Measurements from ENCODE around the gene UTP14C. TPM values are rescaled to one million over a fixed set of nuclear protein-coding genes. Genes with fewer than 3 reads are reported as not detected.

The UTP14C gene
- total and polyA plus RNA-seq, 2 experiments from 2014 or later: 11.4 to 22.9 TPM

- TF ChIP-seq ETS1 (IDR thresholded peaks at IDR 0.05): no peak
- no peak for TF ChIP-seq EZH2phosphoT487 (IDR thresholded peaks at IDR 0.05; ENCODE audit: unreplicated experiment)
- no peak for TF ChIP-seq CTCF (conservative IDR thresholded peaks at IDR 0.05; ENCODE audit: low read depth in 2 of 2)
- no peak for TF ChIP-seq ZNF114 (CRISPR knock-in tag; IDR thresholded peaks at IDR 0.05)
- TF ChIP-seq EZH2 (IDR thresholded peaks at IDR 0.05; ENCODE audit: low read depth, unreplicated experiment): no peak
- no peak for TF ChIP-seq JUNB (IDR thresholded peaks at IDR 0.05; ENCODE audit: unreplicated experiment)
- no peak for TF ChIP-seq STAT1 (IDR thresholded peaks at IDR 0.05; ENCODE audit: unreplicated experiment)
- TF ChIP-seq, protein P1, sequence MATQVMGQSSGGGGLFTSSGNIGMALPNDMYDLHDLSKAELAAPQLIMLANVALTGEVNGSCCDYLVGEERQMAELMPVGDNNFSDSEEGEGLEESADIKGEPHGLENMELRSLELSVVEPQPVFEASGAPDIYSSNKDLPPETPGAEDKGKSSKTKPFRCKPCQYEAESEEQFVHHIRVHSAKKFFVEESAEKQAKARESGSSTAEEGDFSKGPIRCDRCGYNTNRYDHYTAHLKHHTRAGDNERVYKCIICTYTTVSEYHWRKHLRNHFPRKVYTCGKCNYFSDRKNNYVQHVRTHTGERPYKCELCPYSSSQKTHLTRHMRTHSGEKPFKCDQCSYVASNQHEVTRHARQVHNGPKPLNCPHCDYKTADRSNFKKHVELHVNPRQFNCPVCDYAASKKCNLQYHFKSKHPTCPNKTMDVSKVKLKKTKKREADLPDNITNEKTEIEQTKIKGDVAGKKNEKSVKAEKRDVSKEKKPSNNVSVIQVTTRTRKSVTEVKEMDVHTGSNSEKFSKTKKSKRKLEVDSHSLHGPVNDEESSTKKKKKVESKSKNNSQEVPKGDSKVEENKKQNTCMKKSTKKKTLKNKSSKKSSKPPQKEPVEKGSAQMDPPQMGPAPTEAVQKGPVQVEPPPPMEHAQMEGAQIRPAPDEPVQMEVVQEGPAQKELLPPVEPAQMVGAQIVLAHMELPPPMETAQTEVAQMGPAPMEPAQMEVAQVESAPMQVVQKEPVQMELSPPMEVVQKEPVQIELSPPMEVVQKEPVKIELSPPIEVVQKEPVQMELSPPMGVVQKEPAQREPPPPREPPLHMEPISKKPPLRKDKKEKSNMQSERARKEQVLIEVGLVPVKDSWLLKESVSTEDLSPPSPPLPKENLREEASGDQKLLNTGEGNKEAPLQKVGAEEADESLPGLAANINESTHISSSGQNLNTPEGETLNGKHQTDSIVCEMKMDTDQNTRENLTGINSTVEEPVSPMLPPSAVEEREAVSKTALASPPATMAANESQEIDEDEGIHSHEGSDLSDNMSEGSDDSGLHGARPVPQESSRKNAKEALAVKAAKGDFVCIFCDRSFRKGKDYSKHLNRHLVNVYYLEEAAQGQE (IDR thresholded peaks at IDR 0.05; ENCODE audit: unreplicated experiment): no peak
- no peak for TF ChIP-seq ZNF331 (CRISPR knock-in tag; IDR thresholded peaks at IDR 0.05; ENCODE audit: low read depth)
Measured at GRCh38 chr13:51977625-51978024, 46.9 kb upstream of the UTP14C start (continued).

GRCh38 chr13:51978796-51979556, 45.5 kb upstream of the UTP14C start:
- Histone ChIP-seq H3K79me2 (replicated peaks; ENCODE audit: insufficient read depth) (no peaks in the 10 kb centered on the region), H4K20me1 (replicated peaks; ENCODE audit: insufficient read depth) (no peaks in the 10 kb centered on the region; the same call in 1 of the 2 replicates), H3K27ac (ENCODE audit: low read depth) (no peak overlapping the region), H3K36me3 (ENCODE audit: insufficient read depth) (no peaks in the 10 kb centered on the region), H3F3A (replicated peaks; ENCODE audit: low read depth) (no peaks in the 10 kb centered on the region), H3K4me3 (no peak overlapping the region), H3K4me1 (ENCODE audit: insufficient read depth) (peaks cover 7% of the 10 kb centered on the region; the same call in 1 of the 2 replicates), H3K4me2 (no peak overlapping the region), H3K9me2 (ENCODE audit: insufficient read depth) (no peaks in the 10 kb centered on the region; the same call in 1 of the 2 replicates), H3K27me3 (ENCODE audit: insufficient read depth) (no peaks in the 10 kb centered on the region), H2AFZ (no peak overlapping the region)
- Mint-ChIP-seq H3K36me3 (ENCODE audit: low read depth) (no peaks in the 10 kb centered on the region), H3K27me3 (ENCODE audit: insufficient read depth, low read depth, poor library complexity) (no peaks in the 10 kb centered on the region), H3K4me1 (peaks cover 4% of the 10 kb centered on the region), H3K27ac (no peak overlapping the region), H3K9me3 (no peaks in the 10 kb centered on the region), H3K4me3 (no peak overlapping the region)
- no peak for DNase-seq (ENCODE audit: low spot score)
- peak; percentile 35; the same call in 1 of the 3 replicates for ATAC-seq
- TF ChIP-seq ETS1 (IDR thresholded peaks at IDR 0.05) (no peak), ZNF114 (CRISPR knock-in tag; IDR thresholded peaks at IDR 0.05) (no peak), CREB1 (CRISPR knock-in tag; IDR thresholded peaks at IDR 0.05; ENCODE audit: low read depth) (no peak), EZH2phosphoT487 (IDR thresholded peaks at IDR 0.05; ENCODE audit: unreplicated experiment) (no peak), EZH2 (IDR thresholded peaks at IDR 0.05; ENCODE audit: low read depth, unreplicated experiment) (no peak), JUNB (IDR thresholded peaks at IDR 0.05; ENCODE audit: unreplicated experiment) (no peak), ZNF331 (CRISPR knock-in tag; IDR thresholded peaks at IDR 0.05; ENCODE audit: low read depth) (no peak), CTCF (conservative IDR thresholded peaks at IDR 0.05; ENCODE audit: low read depth in 2 of 2) (no peak), POLR2AphosphoS5 (IDR thresholded peaks at IDR 0.05; ENCODE audit: low read depth) (no peak)
- TF ChIP-seq, protein P1 (IDR thresholded peaks at IDR 0.05; ENCODE audit: unreplicated experiment): no peak
